Left renal pelvis (tissue), 4 donors: ENCODE measurements around the gene SHANK1. TPM values are rescaled to one million over a fixed set of nuclear protein-coding genes. Genes with fewer than 3 reads are reported as not detected.
"Not testable (repeated sequence)": the region's sequence is repeated elsewhere in the genome, so short reads cannot be mapped to it uniquely, and the experiment has no call there.

Source experiments
- DNase-seq, 4 donors: peaks; one replicate each; pipeline ENCODE4 v3.0.0-alpha.2; 2013; ENCODE audit warnings: low read depth in 4 of 4, low spot score in 3 of 4
- polyA plus RNA-seq, 4 donors: library from polyadenylated mRNA; unstranded; fragments of 120-200 nt; gene quantifications; one replicate each; pipeline ENCODE4 v1.2.1, GENCODE V29; 2013; ENCODE audit not compliant: insufficient read length in 4 of 4

The SHANK1 gene
- polyA plus RNA-seq, 4 donors: 4.2 to 6.6 (median 5.7) TPM

DNA sequence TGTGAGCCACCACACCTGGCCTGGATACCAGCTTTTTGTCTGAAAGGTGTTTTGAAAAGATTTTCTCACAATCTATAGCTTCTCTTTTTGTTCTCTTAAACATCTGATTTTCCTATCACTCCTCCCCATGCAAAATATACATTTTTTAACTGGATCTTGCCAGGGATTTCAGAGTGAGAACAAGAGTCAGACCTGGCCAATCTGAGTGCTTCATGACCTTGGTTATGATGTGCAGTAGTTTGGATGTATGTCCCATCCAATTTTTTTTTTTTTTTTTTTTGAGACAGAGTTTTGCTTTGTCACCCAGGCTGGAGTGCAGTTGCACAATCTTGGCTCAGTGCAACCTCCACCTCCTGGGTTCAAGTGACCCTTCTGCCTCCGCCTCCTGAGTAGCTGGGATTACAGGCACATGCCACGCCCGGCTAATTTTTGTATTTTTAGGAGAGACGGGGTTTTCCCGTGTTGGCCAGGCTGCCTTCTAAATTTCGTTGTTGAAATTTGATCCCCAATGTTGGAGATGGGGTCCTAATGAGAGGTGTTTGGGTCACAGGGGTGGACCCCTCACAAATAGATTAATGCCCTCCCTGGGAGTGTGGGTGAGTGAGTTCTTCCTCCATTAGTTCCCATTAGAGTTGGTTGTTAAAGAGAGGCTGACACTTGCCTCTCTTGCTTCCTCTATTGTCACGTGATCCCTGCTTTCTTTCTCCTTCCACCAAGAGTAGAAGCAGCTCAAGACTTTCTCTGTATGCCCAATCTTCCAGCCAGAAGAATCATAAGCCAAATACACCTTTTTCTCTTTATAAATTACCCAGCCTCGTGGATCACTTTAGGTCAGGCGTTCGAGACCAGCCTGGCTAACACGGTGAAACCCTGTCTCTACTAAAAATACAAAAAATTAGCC is 106.8 kb downstream of the SHANK1 start:
- DNase-seq: not testable (repeated sequence)

Other genes with a start within 250 kb of the SHANK1 start
- gene EMC10, start 243.3 kb downstream of the SHANK1 start, polyA plus RNA-seq: 100 to 1,000 TPM; 104 to 151 (median 122) TPM
- gene GARIN5A, start 243.0 kb downstream of the SHANK1 start, polyA plus RNA-seq: 10 to 100 TPM in 1 of 4 donors, 1 to 10 TPM in 3; 3.3 to 10.3 (median 6.6) TPM
- gene JOSD2, start 208.6 kb downstream of the SHANK1 start, polyA plus RNA-seq: 10 to 100 TPM in 2 of 4 donors, 1 to 10 TPM in 2; 9.2 to 14.1 (median 10.1) TPM
- gene ASPDH, start 205.9 kb downstream of the SHANK1 start, polyA plus RNA-seq: 10 to 100 TPM in 1 of 4 donors, 1 to 10 TPM in 3; 1.3 to 13.9 (median 6.2) TPM
- gene LRRC4B, start 151.4 kb downstream of the SHANK1 start, polyA plus RNA-seq: 10 to 100 TPM; 15.7 to 26.8 (median 20.1) TPM
- gene SYT3, start 79.9 kb downstream of the SHANK1 start, polyA plus RNA-seq: 1 to 10 TPM in 1 of 4 donors, under 1 TPM in 3; 0.25 to 1.7 (median 0.75) TPM
- 1 to 10 TPM in 3 of 4 donors, under 1 TPM in 1; 0.48 to 3.2 (median 2.2) TPM for gene C19orf81, start 70.4 kb downstream of the SHANK1 start, polyA plus RNA-seq
- 10 to 100 TPM; 23.8 to 56.8 (median 31.4) TPM for gene CLEC11A, start 3.6 kb upstream of the SHANK1 start, polyA plus RNA-seq
- gene GPR32, start 50.7 kb upstream of the SHANK1 start, polyA plus RNA-seq: not detected
- gene ACP4, start 70.6 kb upstream of the SHANK1 start, polyA plus RNA-seq: under 1 TPM in 2 of 4 donors, not detected in 2; 0.10 to 0.29 TPM
- 1 to 10 TPM; 1.2 to 2.1 (median 1.4) TPM for gene KLK1, start 104.0 kb upstream of the SHANK1 start, polyA plus RNA-seq
- not detected for gene KLK15, start 113.8 kb upstream of the SHANK1 start, polyA plus RNA-seq
- under 1 TPM in 3 of 4 donors, not detected in 1; 0.47 to 0.88 (median 0.66) TPM for gene KLK3, start 135.1 kb upstream of the SHANK1 start, polyA plus RNA-seq
- under 1 TPM in 2 of 4 donors, not detected in 2; 0.26 to 0.38 TPM for gene KLK2, start 153.6 kb upstream of the SHANK1 start, polyA plus RNA-seq
- gene KLK4, start 191.6 kb upstream of the SHANK1 start, polyA plus RNA-seq: not detected
- 1 to 10 TPM; 1.0 to 3.5 (median 1.8) TPM for gene KLK5, start 233.2 kb upstream of the SHANK1 start, polyA plus RNA-seq
- 10 to 100 TPM; 30.9 to 56.0 (median 34.5) TPM for gene KLK6, start 249.8 kb upstream of the SHANK1 start, polyA plus RNA-seq